B cell (primary cell): ENCODE results near the gene MYLK4. TPM values are rescaled to one million over a fixed set of nuclear protein-coding genes. Genes with fewer than 3 reads are reported as not detected.

ENCODE experiments used
- ATAC-seq: fragments of 200-7000 bp; cut with Tn5 transposase; one replicate; pipeline ENCODE4 v1.10.0; 2021; ENCODE audit warnings: low read depth, mild to moderate bottlenecking, moderate number of reproducible peaks, moderate library complexity
- CTCF ChIA-PET: fragments of 350-600 bp; sonication (Branson Sonifier 250); formaldehyde crosslinking; loops from one replicate; lab custom pipeline; 2021; ENCODE audit warnings: antibody characterized with exemption, inconsistent platforms; lab: Charles Lee
- POLR2A ChIA-PET: fragments of 350-600 bp; sonication (Branson Sonifier 250); formaldehyde crosslinking; loops from one replicate; lab custom pipeline; 2021; ENCODE audit warnings: antibody characterized with exemption; lab: Charles Lee
- DNase-seq: peaks from one replicate; pipeline ENCODE4 v3.0.0; 2013
- H2AFZ ChIP-seq: 2 replicates; pipeline ENCODE4 v1.6.1; 2012; ENCODE audit warnings: mild to moderate bottlenecking, low read depth, low read length; ENCODE audit not compliant: insufficient read depth, poor library complexity, severe bottlenecking
- H3K27ac ChIP-seq, 2 donors: 1 replicate in 1 of 2; 2 replicates in 1 of 2; pipeline ENCODE4 v1.5.1; 2012 to 2013; ENCODE audit warnings: low read length in 2 of 2, mild to moderate bottlenecking in 2 of 2, moderate library complexity in 1 of 2
- H3K27me3 ChIP-seq, 4 experiments: fragments of 200-600 bp in 1 of 4; sonication (generic) in 1 of 4; replicated peaks in 1 of 4; 1 replicate in 2 of 4; 2 replicates in 2 of 4; pipeline versions ENCODE4 v1.6.1 to v1.7.0; 2013 to 2016; ENCODE audit warnings: low read length in 3 of 4, mild to moderate bottlenecking in 2 of 4, mixed read lengths in 1 of 4, moderate library complexity in 1 of 4; ENCODE audit not compliant: insufficient read depth in 4 of 4, control insufficient read depth in 3 of 4; ENCODE audit errors: control extremely low read depth in 1 of 4
- H3K36me3 ChIP-seq, 2 experiments: replicated peaks in 1 of 2; 1 replicate in 1 of 2; 2 replicates in 1 of 2; pipeline versions ENCODE4 v1.6.1 to v1.7.1; 2013; ENCODE audit warnings: low read length in 1 of 2; ENCODE audit not compliant: insufficient read depth in 2 of 2, control insufficient read depth in 1 of 2; ENCODE audit errors: control extremely low read depth in 1 of 2, extremely low read depth in 1 of 2
- H3K4me1 ChIP-seq, 2 donors: fragments of 200-600 bp in 1 of 2; sonication (generic) in 1 of 2; 1 replicate in 1 of 2; 2 replicates in 1 of 2; pipeline versions ENCODE4 v1.5.1 to v1.6.1; 2013 to 2017; ENCODE audit warnings: low read length in 2 of 2; ENCODE audit not compliant: control insufficient read depth in 2 of 2, insufficient read depth in 2 of 2
- H3K4me2 ChIP-seq: replicated peaks from 2 replicates; pipeline ENCODE3; 2012; ENCODE audit warnings: mild to moderate bottlenecking, low read depth, low read length; ENCODE audit not compliant: poor library complexity, severe bottlenecking
- H3K4me3 ChIP-seq, 5 experiments: fragments of 200-600 bp in 1 of 5; sonication (generic) in 1 of 5; 1 replicate in 3 of 5; 2 replicates in 2 of 5; pipeline versions ENCODE4 v1.5.1 to v1.7.0; 2011 to 2016; ENCODE audit warnings: low read length in 4 of 5, mild to moderate bottlenecking in 4 of 5, low read depth in 2 of 5, control low read depth in 1 of 5, moderate library complexity in 1 of 5; ENCODE audit not compliant: insufficient read depth in 1 of 5; ENCODE audit errors: control extremely low read depth in 1 of 5, extremely low read depth in 1 of 5
- H3K79me2 ChIP-seq: fragments of 200-600 bp; sonication (generic); one replicate; pipeline ENCODE4 v1.6.0; 2016; ENCODE audit warnings: low read length; ENCODE audit not compliant: control insufficient read depth, insufficient read depth
- H3K9ac ChIP-seq: fragments of 200-600 bp; sonication (generic); 2 replicates; pipeline ENCODE4 v1.6.1; 2017; ENCODE audit warnings: mild to moderate bottlenecking, low read length, moderate library complexity
- H3K9me3 ChIP-seq, 3 donors: one replicate each; pipeline versions ENCODE4 v1.6.1 to v1.7.1; 2013; ENCODE audit warnings: low read length in 2 of 3; ENCODE audit not compliant: control insufficient read depth in 2 of 3, insufficient read depth in 1 of 3; ENCODE audit errors: control extremely low read depth in 1 of 3
- H4K20me1 ChIP-seq: 2 replicates; pipeline ENCODE4 v1.6.0; 2012; ENCODE audit warnings: mild to moderate bottlenecking, low read length; ENCODE audit not compliant: insufficient read depth, control insufficient read depth, poor library complexity, severe bottlenecking
- H3K27ac Mint-ChIP-seq: one replicate; pipeline ENCODE4 v1.8.0; 2021; ENCODE audit warnings: mixed read lengths
- H3K27me3 Mint-ChIP-seq: one replicate; pipeline ENCODE4 v1.8.0; 2021; ENCODE audit warnings: mixed read lengths
- H3K4me1 Mint-ChIP-seq: one replicate; pipeline ENCODE4 v1.8.0; 2021; ENCODE audit warnings: mixed read lengths
- H3K4me3 Mint-ChIP-seq: one replicate; pipeline ENCODE4 v1.8.0; 2021; ENCODE audit warnings: mixed read lengths
- H3K9me3 Mint-ChIP-seq: one replicate; pipeline ENCODE4 v1.8.0; 2022; ENCODE audit warnings: mixed read lengths; ENCODE audit not compliant: insufficient read depth
- CTCF ChIP-seq: fragments of 200-600 bp; IDR thresholded peaks from one replicate; pipeline ENCODE4 v1.8.0; 2022; ENCODE audit warnings: antibody characterized with exemption, mild to moderate bottlenecking
- EZH2 ChIP-seq: IDR thresholded peaks from 2 replicates; pipeline ENCODE4 v1.6.1; 2012; ENCODE audit warnings: borderline replicate concordance, low read depth, mild to moderate bottlenecking, moderate library complexity, low read length; ENCODE audit not compliant: insufficient read depth, poor library complexity, severe bottlenecking
- WGBS: methylation state at CpG from one replicate; pipeline ENCODE4 v1.1.5; 2013; ENCODE audit warnings: missing lambda C conversion rate; ENCODE audit not compliant: insufficient coverage; 5-methylcytosine and 5-hydroxymethylcytosine counted together
- intact Hi-C: fragments of 100-400 bp; cut with micrococcal nuclease; formaldehyde crosslinking; loops from one replicate; pipeline ENCODE4 v1.10.0; 2022
- polyA plus RNA-seq: library from polyadenylated mRNA; depleted of rRNA; stranded (reverse); fragments of >200 nt; gene quantifications from 2 replicates; pipeline ENCODE4 v1.2.3, GENCODE V29; 2012
- total RNA-seq, 2 donors: library from RNA; stranded (reverse); fragments of 120-200 nt in 1 of 2; gene quantifications; 1 replicate in 1 of 2; 2 replicates in 1 of 2; pipeline versions ENCODE4 v1.2.3 to v1.2.4, GENCODE V29; 2013 to 2022

Gene MYLK4
- total and polyA plus RNA-seq, 2 donors (not counting 1 experiment from before 2014, with no cell fraction given), result 0.51 to 1.2 TPM

- no peak for DNase-seq
- Histone ChIP-seq H3K4me1 (peaks cover 30 to 41% of the 10 kb centered on the region in 2 donors), H3K4me3 (no peak overlapping the region), H3K27ac (peak overlapping the region in 1 of 2 donors; percentile 70), H4K20me1 (peaks cover 3% of the 10 kb centered on the region), H3K9me3 (no peaks in the 10 kb centered on the region), H3K4me2 (peak overlapping the region; percentile 49), H2AFZ (no peak overlapping the region), H3K79me2 (peaks cover 4% of the 10 kb centered on the region), H3K9ac (no peak overlapping the region), H3K27me3 (no peaks in the 10 kb centered on the region), H3K36me3 (peaks cover 0 to 5% of the 10 kb centered on the region in 2 experiments)
- no peak for ATAC-seq
- no peak overlapping the region for H3K4me3 Mint-ChIP-seq
- POLR2A ChIA-PET, result interaction anchor here (1.3 to 1.4 kb wide), 2 partner anchors 49 to 54 kb away, joined by 6 to 12 read pairs; partner anchors contain the start of gene SERPINB1
- CTCF ChIA-PET, result interaction anchor here (1.1 to 4.7 kb wide), 22 partner anchors 12 to 271 kb away, joined by 3 to 118 read pairs (median 8); partner anchors contain the start of genes MYLK4, NQO2 and SERPINB1
- peak overlapping the region; percentile 56 for H3K27ac Mint-ChIP-seq
- 93% methylated on average over 16 of the region's 17 CpGs for WGBS
- H3K9me3 Mint-ChIP-seq, result no peaks in the 10 kb centered on the region
- H3K27me3 Mint-ChIP-seq, result no peaks in the 10 kb centered on the region
- intact Hi-C loops, result no loop called here
- no peak for TF ChIP-seq CTCF
- TF ChIP-seq EZH2, result no peak
- H3K4me1 Mint-ChIP-seq, result peaks cover 42% of the 10 kb centered on the region
Measured at GRCh38 chr6:2792330-2793110, 41.8 kb upstream of the MYLK4 start.
